ENCODE data around the gene LMX1B.
"Not testable (repeated sequence)": the region's sequence is repeated elsewhere in the genome, so short reads cannot be mapped to it uniquely, and the experiment has no call there.

LMX1B gene

DNA sequence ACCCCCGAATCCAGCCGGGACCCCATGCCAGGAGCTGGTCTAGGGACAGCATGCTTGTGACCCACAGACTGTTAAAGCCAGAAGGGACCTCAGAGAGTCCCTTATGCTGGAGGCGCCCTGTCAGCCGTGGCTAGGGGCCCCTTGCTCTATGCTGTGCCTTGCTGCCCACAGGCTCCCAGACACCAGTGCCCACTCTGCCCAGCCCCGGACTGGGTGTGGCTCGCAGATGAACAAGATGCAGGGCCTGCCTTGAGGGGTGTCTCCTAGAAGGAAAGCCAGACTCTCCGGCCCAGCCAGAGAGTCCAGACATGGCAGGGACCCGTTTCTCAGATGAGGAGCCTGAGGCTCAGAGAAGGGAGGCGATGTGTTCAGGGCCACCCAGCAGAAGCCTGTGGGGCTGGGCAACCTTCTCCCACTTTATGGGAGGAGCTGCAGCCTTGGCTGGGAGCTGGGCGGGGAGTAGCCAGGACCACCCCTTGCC, 85.7 kb downstream of the LMX1B start:
- DNase-seq: no peak
- in situ Hi-C loops (cut with MboI; ENCODE audit: low pct_unique_long_range_greater_than_20kb, low sequenced_read_pairs): no loop called here

DNA sequence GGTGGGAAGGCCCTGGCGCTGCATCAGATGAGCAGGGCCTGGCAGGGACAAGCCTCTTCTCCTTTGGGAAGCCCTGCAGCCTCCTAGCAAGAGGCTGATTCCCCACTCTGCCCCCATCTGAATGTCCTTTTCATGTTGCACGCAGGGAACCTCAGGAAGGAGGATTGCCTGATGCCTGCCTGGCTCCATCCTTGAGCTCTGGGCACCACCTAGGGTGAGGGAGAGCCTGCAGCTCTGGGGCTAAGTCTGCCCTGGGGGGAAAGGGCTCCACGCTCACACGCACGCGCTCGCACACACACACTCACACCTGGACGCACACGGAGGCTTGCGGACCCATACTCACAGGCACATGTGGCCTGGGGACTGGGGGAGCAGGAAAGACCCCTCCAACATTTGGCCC, 86.6 kb downstream of the LMX1B start:
- in situ Hi-C loops (cut with MboI; ENCODE audit: low pct_unique_long_range_greater_than_20kb, low sequenced_read_pairs): no loop called here

DNA sequence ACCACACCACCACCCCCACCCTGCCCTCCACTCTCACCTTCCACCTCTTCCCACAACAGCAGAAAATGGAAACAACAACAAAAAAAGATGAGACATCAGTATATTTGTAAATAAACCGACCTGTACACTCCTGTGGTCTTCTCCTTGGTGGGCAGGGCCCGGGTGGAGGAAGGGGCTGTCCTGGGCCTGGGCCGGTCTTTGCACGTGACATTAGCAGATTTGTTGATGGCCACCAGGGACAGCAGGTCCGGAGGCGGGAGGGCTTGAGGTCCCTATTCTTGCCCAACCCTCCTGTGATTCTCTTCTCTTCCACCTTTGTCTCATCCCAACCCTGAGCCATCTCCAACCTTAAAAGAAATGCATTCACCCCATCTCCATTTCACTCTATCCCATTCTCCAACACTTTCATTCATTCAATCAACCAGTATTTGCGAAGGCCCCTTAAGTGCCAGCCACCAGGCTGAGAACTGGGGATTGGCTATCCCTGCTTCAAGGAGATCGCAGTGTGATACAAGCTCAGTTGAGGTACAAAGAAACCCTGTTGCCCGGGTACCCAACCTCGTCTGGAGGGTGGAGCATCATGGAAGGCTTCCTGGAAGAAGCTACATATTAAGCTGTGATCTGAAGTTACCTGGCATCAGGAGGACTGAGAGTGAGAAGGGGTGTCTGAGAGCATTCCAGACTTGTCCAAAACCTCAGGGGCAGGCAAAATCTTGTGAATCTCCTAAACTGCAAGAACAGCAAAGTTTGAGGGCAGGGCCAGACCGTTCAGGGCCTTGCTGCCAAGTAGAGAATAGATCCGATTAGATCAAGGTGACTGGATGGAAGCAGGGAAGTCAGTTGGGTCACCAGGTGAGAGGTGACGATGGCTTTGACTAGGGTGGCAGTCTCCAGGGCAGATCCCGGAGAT, 87.4 kb downstream of the LMX1B start:
- in situ Hi-C loops (cut with MboI; ENCODE audit: low pct_unique_long_range_greater_than_20kb, low sequenced_read_pairs): no loop called here

More for the DNA sequence above, 86.6 kb downstream of the LMX1B start:
- DNase-seq: no peak

DNA sequence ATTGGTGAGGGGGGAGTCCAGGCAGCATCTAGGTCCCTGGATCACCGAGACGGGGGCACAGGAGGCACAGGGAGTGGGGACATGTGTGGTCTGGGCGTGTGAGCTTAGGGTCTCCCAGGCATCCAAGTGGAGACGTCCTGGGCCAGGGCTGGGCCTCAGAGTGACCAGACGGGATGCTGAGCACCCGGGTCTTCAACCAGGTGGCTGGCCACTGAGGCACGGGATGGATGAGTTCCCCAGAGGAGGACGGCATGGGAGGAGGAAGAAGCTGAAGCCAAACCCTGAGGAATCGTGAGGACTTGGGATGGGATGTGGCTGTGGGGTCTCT, 88.0 kb downstream of the LMX1B start:
- in situ Hi-C loops (cut with MboI; ENCODE audit: low pct_unique_long_range_greater_than_20kb, low sequenced_read_pairs): no loop called here
- DNase-seq: no peak

More for the DNA sequence above, 87.4 kb downstream of the LMX1B start:
- DNase-seq: no peak

DNA sequence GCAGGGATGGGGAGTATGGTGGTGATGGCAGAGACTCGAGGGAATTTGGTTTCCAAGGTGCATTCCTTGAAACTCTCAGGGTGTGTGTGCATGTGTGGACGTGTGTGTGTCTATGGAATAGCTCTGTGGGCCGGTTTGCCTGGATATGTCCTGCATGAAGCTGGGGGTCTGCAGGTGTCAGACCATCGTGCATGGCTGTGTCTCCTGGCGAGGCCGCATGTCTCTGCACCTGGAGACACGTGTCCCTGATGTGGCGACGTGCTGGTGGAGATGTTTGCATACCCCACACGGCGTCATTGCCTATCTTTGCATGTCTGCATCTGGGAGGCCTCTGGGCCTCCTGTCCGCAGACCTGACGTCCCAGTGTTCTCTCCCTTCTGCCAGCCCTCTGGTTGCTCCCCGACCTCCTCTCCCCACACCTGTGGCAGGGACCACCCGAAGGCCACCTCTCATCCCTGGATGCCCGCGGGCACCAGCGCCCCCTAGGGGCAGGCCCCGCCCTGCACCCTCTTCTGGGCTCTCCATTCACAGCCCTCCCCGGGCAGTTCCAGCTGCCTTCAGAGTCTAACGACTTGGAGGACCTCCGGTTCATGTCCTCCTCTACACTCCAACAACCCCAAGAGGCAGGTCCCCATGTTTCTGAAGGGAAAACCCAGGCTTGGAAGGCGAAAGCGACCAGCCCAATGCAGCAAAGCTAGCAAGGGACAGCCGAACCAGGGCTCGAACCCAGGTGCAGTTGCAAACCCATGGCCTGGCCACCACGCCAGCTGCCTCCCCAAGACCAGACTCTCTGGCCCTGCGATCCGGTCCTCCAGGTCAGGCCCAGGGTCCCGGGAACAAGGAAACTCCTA, 88.6 kb downstream of the LMX1B start:
- in situ Hi-C loops (cut with MboI; ENCODE audit: low pct_unique_long_range_greater_than_20kb, low sequenced_read_pairs): no loop called here
- peak; percentile 34 for DNase-seq

DNA sequence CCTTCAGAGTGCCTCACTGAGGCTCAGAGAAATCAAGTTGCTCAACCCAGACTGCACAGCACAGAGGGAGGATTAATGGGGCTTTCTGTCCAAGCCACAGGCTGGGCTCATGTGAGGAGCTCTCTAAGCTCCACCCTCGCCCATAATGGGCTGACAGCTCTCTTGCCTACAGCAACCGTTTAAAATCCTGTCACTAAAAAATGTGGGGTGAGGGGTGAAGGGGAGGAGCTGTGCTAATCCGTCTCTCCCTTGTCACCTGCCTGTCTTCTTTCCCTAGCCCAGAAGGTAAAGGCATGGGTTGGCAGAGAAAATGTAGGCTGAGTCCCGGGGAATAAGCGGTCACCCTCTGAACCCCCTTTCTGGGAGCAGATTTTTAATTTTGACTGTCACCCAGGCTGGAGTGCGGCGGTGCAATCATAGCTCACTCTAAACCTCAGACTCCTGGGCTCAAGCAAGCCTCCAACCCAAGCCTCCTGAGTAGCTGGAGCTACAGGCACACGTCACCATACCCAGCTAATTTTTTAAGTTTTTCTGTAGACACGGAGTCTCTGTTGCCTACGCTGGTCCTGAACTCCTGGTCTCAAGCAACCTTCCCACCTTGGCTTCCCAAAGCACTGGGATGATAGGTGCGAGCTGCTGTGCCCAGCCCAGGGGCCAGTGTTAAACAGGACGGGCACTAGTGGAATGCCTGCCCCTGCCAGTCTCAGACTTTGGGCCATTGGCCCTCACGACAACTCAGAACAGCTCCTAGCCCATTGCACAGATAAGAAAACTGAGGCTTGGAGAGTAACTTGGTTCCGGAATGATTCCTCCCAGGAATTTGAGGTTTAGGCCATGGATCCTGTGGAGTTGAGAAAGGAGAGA, 89.5 kb downstream of the LMX1B start:
- DNase-seq: no peak
- in situ Hi-C loops (cut with MboI; ENCODE audit: low pct_unique_long_range_greater_than_20kb, low sequenced_read_pairs): no loop called here

DNA sequence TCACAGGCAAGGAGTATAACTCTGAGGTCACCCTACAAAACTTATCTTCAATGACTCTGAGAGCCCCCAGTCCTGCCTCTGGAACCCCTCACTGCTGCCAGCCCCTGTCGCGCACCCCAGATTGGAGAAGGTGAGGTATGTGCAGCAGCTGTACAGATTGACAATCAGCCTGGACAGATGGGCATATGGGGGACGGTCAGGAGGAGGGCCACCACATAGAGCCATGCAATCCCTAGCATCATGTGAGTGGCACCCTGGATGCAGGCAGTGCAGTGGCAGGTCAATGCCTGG, 90.1 kb downstream of the LMX1B start:
- in situ Hi-C loops (cut with MboI; ENCODE audit: low pct_unique_long_range_greater_than_20kb, low sequenced_read_pairs): no loop called here
- DNase-seq: no peak

DNA sequence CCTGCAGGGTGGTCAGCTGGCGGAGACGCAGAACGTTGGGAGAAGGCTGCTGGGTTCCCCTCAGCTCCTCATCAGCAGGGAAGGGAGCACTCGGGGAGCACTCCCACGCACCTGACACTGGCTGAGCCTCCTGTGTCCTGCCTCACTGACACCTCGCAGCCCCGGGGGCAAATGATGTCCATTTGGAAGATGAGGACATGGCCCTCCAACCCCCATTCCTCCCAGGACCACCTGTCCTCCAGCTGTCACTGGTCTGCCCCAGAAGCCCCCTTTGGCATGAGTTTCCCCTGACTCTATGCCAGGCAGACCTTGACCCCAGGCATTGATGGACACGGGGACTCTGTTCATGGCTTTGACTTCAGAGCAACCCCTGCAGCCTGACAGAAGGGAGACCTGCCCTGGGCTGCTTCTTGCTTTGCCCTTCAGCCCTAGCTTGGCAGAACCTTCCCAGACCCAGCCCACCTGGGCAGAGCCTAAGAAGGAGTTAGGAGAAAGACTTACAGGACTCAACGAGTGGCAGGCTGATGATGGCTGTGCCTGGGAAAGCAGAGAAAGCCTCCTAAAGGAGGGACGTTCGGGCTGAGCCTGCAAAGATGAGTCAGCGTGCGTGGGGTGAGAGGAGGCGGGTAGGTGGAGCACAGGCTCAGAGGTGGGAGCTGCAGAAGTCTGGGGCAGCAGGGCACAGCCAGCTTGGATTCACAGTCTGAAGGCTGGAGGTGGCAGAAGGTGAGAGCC, 90.6 kb downstream of the LMX1B start:
- in situ Hi-C loops (cut with MboI; ENCODE audit: low pct_unique_long_range_greater_than_20kb, low sequenced_read_pairs): no loop called here
- no peak for DNase-seq

DNA sequence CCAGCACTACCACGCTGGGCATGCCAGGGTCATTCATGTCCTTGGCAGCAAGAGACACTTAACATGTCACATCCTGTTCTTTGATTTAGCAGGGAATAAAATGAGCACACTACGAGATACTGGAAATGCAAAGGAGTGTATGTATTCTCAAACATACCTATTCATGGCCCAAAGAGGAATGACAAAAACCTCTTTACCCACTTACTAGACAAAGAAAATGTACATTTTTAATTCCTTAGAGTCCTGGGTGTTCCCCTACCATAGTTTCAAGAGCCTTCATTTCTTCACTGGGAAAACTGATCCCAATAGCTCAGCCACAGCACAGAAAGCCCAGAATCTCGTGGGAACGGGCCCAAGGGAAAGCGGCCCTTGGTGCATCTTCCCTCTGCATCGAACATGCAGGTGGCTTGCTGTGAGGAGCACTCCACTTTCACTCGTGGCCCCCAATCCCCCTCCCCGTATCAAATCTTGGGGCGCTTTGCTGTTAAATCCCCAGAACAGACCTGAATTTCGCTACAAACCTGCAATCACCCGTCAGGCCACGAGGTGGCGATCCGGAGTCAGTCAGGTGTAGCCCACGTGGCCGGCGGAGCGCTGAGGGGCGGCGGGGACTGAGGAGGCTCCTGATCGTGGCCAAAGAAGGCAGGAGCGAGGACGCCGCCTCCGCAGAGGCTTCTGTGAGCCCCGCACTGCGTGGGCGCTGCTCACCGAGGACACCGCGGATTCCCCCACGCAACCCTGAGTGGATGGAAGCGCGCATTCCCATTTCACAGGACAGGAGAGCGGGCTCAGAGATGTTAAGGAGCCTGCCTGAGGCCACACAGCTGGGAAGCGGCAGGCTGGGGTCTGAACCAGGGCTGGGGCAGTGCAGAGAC, 91.4 kb downstream of the LMX1B start:
- in situ Hi-C loops (cut with MboI; ENCODE audit: low pct_unique_long_range_greater_than_20kb, low sequenced_read_pairs): no loop called here
- peak; percentile 77 for DNase-seq

DNA sequence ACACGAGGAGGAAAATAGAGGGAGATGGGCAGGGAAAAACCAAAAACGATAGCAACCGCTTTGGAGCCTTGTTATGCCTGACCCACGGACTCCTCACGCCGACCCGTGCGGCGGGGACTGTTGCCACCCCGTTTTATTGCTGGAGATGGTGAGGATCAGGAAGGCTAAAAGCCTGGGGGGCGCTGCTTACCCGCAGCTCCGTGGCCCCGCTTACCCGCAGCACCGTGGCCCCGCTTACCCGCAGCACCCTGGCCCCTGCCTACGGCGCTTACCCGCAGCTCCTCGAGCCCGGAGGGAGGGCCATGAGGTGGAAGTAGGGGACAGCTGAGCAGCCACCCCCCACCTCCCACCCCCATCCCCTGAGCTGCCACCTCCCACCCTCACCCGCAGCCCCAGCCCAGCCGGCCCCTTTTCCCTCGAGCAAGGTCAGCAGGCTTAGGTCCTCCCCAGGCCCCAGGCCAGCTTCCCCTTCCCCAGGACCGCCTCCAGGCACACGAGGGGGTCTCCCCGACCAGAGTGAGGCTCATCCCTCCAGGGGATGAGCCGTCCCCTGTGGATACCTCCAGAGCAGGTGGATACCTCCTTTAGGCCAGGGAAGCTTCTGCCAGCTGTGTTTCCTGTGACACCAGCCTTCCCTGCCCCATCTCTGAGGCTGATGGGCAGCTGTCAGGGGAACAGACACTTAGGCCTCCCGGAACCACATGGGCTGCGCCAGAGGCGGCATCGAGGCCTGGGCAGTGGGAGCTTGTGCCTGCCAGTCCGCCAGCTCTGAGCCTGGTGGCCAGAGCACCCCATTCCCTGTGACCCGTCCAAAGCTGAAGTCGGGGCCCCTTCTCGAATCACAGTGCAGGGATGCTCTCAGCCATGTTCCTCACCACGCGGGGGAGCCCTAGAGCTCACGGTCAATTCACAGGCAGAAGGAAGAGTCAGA, 92.3 kb downstream of the LMX1B start:
- peak; percentile 81 for DNase-seq
- in situ Hi-C loops (cut with MboI; ENCODE audit: low pct_unique_long_range_greater_than_20kb, low sequenced_read_pairs): no loop called here

DNA sequence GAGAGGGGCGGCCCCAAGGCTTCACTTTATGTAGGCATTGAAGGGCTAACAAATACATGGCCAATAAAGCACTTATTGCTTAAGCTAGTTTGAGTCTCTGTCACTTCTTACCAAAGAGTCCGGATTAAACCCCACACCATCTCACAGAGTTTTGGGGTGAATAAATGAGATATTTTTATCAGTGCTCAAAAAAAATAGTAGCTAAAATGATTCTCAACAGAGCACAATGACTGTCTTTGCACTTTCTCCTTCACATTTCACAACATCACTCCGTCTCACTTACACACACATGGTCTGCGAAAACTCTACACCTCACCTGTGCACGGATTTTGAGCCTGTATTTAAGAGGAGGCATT, 92.9 kb downstream of the LMX1B start:
- in situ Hi-C loops (cut with MboI; ENCODE audit: low pct_unique_long_range_greater_than_20kb, low sequenced_read_pairs): no loop called here
- DNase-seq: no peak

DNA sequence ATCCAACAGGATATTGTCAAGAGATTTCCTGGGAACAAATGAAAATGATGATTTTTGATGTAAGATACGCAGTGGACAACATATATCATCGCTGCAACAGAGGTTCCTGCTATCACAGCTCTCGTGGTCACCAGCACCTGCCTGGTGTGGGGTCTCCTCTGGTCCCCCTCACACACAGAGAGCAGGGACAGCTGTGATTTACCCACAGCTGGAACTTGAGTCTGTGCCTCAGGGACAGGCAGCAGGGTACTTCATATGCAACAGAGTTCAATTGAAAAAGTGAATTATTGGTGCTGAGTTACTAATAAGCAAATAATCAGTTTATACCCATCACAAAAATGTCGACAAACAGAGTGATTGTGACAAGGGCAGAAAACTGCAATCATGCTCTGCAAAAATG, 93.4 kb downstream of the LMX1B start:
- in situ Hi-C loops (cut with MboI; ENCODE audit: low pct_unique_long_range_greater_than_20kb, low sequenced_read_pairs): no loop called here
- no peak for DNase-seq

DNA sequence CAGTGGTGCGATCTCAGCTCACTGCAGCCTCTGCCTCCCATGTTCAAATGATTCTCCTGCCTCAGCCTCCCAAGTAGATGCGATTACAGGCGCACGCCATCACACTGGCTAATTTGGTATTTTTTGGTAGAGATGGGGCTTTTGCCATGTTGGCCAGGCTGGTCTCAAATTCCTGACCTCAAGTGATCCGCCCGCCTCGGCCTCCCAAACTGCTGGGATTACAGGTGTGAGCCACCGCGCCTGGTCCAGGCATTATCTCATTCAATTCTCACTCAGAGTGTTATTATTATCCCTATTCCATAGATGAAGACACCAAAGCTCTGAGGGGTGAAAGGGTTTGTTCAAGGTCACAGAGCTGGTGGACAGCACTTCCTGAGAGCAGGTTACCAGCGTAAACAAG, 94.0 kb downstream of the LMX1B start:
- DNase-seq; in situ Hi-C loops (cut with MboI; ENCODE audit: low pct_unique_long_range_greater_than_20kb, low sequenced_read_pairs): not testable (repeated sequence)

DNA sequence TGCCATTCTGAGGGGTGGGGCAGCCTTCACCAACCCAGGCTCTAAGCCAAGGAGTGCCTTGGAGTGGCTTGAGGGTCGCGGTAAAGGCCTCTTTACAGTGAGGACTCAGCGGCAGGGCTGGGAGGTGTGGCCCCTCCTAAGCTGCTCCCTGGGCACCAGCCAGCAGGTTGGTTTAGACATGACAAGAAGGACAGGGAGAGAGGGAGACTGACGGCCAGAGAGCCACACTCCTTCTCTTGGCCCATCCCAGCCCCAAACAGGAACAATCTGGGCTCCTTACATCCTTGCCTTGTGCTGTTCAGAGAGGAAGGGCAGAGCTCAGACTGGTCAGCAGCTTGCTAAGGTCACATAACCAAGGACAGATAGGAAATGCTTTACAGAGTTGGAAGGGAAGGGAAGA, 94.5 kb downstream of the LMX1B start:
- DNase-seq: no peak
- in situ Hi-C loops (cut with MboI; ENCODE audit: low pct_unique_long_range_greater_than_20kb, low sequenced_read_pairs): no loop called here

DNA sequence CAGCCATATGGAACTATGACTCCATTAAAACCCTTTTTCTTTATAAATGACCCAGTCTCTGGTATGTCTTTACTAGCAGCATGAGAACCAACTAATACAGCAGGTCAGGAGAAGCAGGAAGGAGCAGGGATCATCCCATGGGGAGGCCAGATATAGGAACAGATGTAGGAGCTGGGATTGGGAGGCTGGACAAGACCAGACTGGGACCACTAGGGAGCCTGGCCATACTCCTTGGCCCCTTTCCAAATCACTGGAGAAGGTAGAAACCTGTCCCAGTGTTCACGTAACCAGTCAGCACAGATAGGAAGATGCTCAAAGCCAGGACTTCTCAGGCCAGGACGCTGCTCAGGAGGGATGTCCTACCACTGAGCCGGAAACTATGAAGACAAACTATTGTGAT, 95.5 kb downstream of the LMX1B start:
- in situ Hi-C loops (cut with MboI; ENCODE audit: low pct_unique_long_range_greater_than_20kb, low sequenced_read_pairs): no loop called here
- no peak for DNase-seq

DNA sequence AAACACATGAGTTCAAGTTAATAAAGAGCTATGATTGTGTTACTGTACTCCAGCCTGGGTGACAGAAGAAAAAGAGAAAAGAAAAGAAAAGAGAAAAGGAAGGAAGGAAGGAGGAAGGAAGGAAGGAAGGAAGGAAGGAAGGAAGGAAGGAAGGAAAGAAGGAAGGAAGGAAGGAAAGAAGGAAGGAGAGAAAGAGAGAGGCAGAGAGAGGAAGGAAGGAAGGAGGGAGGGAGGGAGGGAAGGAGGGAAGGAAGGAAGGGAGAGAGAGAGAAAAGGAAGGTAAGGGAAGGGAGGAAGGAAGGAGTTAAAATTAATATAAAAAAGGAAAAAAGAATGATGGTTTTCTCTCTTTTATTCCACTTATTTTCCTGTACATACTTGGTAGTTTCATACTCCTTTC, 101.7 kb downstream of the LMX1B start:
- in situ Hi-C loops (cut with MboI; ENCODE audit: low pct_unique_long_range_greater_than_20kb, low sequenced_read_pairs): no loop called here
- no peak for DNase-seq

DNA sequence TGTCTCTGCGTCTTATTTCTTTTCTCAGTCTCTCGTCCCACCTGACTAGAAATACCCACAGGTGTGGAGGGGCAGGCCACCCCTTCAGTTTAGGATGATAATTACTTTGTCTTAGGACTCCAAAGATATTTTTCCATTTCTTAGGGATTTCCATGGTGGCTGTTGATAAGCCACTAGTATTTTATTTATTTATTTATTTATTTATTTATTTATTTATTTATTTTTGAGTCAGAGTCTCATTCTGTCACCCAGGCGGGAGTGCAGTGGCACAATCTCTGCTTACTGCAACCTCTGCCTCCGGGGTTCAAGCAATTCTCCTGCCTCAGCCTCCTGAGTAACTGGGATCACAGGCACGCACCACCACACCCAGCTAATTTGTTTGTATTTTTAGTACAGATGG, 103.7 kb downstream of the LMX1B start:
- DNase-seq; in situ Hi-C loops (cut with MboI; ENCODE audit: low pct_unique_long_range_greater_than_20kb, low sequenced_read_pairs): not testable (repeated sequence)
